H1 (cell line): ENCODE results near the gene TCFL5. TPM values are rescaled to one million over a fixed set of nuclear protein-coding genes. Genes with fewer than 3 reads are reported as not detected.

ENCODE experiments used
- CTCF ChIA-PET: fragments of 300-600 bp; sonication (Branson Sonifier 250); formaldehyde crosslinking; loops from one replicate; lab custom pipeline; 2021; ENCODE audit not compliant: partially characterized antibody; lab: Charles Lee
- POLR2A ChIA-PET: fragments of 300-600 bp; sonication (Branson Sonifier 250); formaldehyde crosslinking; loops from one replicate; lab custom pipeline; 2021; ENCODE audit warnings: inconsistent platforms; ENCODE audit not compliant: partially characterized antibody; lab: Charles Lee
- DNase-seq, 2 experiments: peaks; one replicate each; pipeline versions ENCODE4 v3.0.0 to v3.0.0-alpha.2; 2010 to 2022; ENCODE audit warnings: low spot score in 2 of 2, low read depth in 1 of 2, mixed read lengths in 1 of 2
- FAIRE-seq: peaks from 2 replicates; lab custom pipeline; 2011; peaks lifted over from hg19 to GRCh38; lab: Jason Lieb, UNC
- H2AFZ ChIP-seq: 2 replicates; pipeline ENCODE4 v1.8.1; 2012; ENCODE audit warnings: low read length, inconsistent platforms
- H2AK5ac ChIP-seq: 2 replicates; pipeline ENCODE4 v1.6.1; 2013; ENCODE audit warnings: low read depth, low read length
- H2BK120ac ChIP-seq: replicated peaks from 2 replicates; pipeline ENCODE3; 2013; ENCODE audit warnings: low read depth, low read length, inconsistent platforms
- H2BK12ac ChIP-seq: 2 replicates; pipeline ENCODE4 v1.6.1; 2013; ENCODE audit warnings: low read depth, low read length
- H2BK15ac ChIP-seq: 2 replicates; pipeline ENCODE4 v1.6.1; 2013; ENCODE audit warnings: low read length
- H2BK20ac ChIP-seq: 2 replicates; pipeline ENCODE4 v1.6.1; 2013; ENCODE audit warnings: low read length
- H2BK5ac ChIP-seq: 2 replicates; pipeline ENCODE4 v1.6.1; 2013; ENCODE audit warnings: low read depth, low read length
- H3K14ac ChIP-seq: 2 replicates; pipeline ENCODE4 v1.6.1; 2013; ENCODE audit warnings: inconsistent platforms; ENCODE audit not compliant: insufficient read length
- H3K18ac ChIP-seq: 2 replicates; pipeline ENCODE4 v1.6.1; 2013; ENCODE audit warnings: low read length; ENCODE audit errors: extremely low read depth
- H3K23ac ChIP-seq: 2 replicates; pipeline ENCODE4 v1.6.1; 2013; ENCODE audit warnings: inconsistent platforms; ENCODE audit not compliant: insufficient read length
- H3K23me2 ChIP-seq: 2 replicates; pipeline ENCODE4 v1.6.1; 2013; ENCODE audit warnings: low read depth, low read length
- H3K27ac ChIP-seq: 2 replicates; pipeline ENCODE4 v1.6.1; 2011; ENCODE audit warnings: low read depth, low read length, inconsistent platforms
- H3K27me3 ChIP-seq, 4 experiments: replicated peaks in 1 of 4; 1 replicate in 1 of 4; 2 replicates in 3 of 4; pipeline versions ENCODE4 v1.6.1 to v1.8.1; 2011 to 2013; ENCODE audit warnings: low read length in 3 of 4, mild to moderate bottlenecking in 3 of 4, inconsistent platforms in 2 of 4, mixed read lengths in 2 of 4, moderate library complexity in 1 of 4; ENCODE audit not compliant: control insufficient read depth in 3 of 4, insufficient read depth in 3 of 4; ENCODE audit errors: extremely low read depth in 1 of 4
- H3K36me3 ChIP-seq, 4 experiments: 2 replicates each; pipeline versions ENCODE4 v1.6.1 to v1.8.1; 2011 to 2013; ENCODE audit warnings: mild to moderate bottlenecking in 4 of 4, low read length in 3 of 4, moderate library complexity in 2 of 4, control low read depth in 1 of 4, inconsistent platforms in 1 of 4; ENCODE audit not compliant: insufficient read depth in 4 of 4, control insufficient read depth in 2 of 4
- H3K4ac ChIP-seq: replicated peaks from 2 replicates; pipeline ENCODE3; 2013; ENCODE audit warnings: low read length, low read depth, mixed read lengths, inconsistent platforms; ENCODE audit not compliant: insufficient read length
- H3K4me1 ChIP-seq, 4 experiments: replicated peaks in 1 of 4; 1 replicate in 1 of 4; 2 replicates in 3 of 4; pipeline versions ENCODE4 v1.6.1 to v1.8.1; 2011 to 2013; ENCODE audit warnings: low read length in 3 of 4, inconsistent platforms in 2 of 4, mixed read lengths in 1 of 4; ENCODE audit not compliant: insufficient read depth in 4 of 4, control insufficient read depth in 3 of 4
- H3K4me2 ChIP-seq, 2 experiments: 2 replicates each; pipeline versions ENCODE4 v1.6.1 to v1.8.1; 2011 to 2013; ENCODE audit warnings: low read depth in 2 of 2, low read length in 2 of 2, control low read depth in 1 of 2, inconsistent platforms in 1 of 2, mild to moderate bottlenecking in 1 of 2; ENCODE audit not compliant: insufficient read depth in 1 of 2
- H3K4me3 ChIP-seq, 4 experiments: fragments of 200-600, 300-600 bp in 1 of 4; sonication (generic), shearing (Covaris generic), sonication (Bioruptor Twin) in 1 of 4; 2 replicates each; pipeline versions ENCODE4 v1.5.1 to v1.8.1; 2011 to 2016; ENCODE audit warnings: low read length in 4 of 4, low read depth in 3 of 4, control low read depth in 2 of 4, inconsistent platforms in 2 of 4, mild to moderate bottlenecking in 2 of 4, mixed read lengths in 1 of 4, moderate library complexity in 1 of 4; ENCODE audit not compliant: insufficient read depth in 2 of 4; ENCODE audit errors: extremely low read depth in 1 of 4
- H3K56ac ChIP-seq: replicated peaks from 2 replicates; pipeline ENCODE3; 2013; ENCODE audit warnings: low read depth, mild to moderate bottlenecking, mixed read lengths, low read length, inconsistent platforms; ENCODE audit not compliant: insufficient read length
- H3K79me1 ChIP-seq: 2 replicates; pipeline ENCODE4 v1.6.1; 2013; ENCODE audit warnings: low read depth, low read length, control low read depth
- H3K79me2 ChIP-seq, 2 experiments: 2 replicates each; pipeline versions ENCODE4 v1.6.1 to v1.8.1; 2012 to 2013; ENCODE audit warnings: low read length in 2 of 2, mild to moderate bottlenecking in 2 of 2, inconsistent platforms in 1 of 2; ENCODE audit not compliant: insufficient read depth in 2 of 2, control insufficient read depth in 1 of 2
- H3K9ac ChIP-seq, 4 experiments: replicated peaks in 1 of 4; 1 replicate in 1 of 4; 2 replicates in 3 of 4; pipeline versions ENCODE4 v1.6.1 to v1.8.1; 2011 to 2013; ENCODE audit warnings: low read depth in 3 of 4, low read length in 3 of 4, control low read depth in 2 of 4, mild to moderate bottlenecking in 2 of 4, moderate library complexity in 2 of 4, inconsistent platforms in 1 of 4; ENCODE audit errors: extremely low read depth in 1 of 4
- H3K9me3 ChIP-seq, 2 experiments: 2 replicates each; pipeline versions ENCODE4 v1.6.1 to v1.8.1; 2012 to 2013; ENCODE audit warnings: mild to moderate bottlenecking in 2 of 2, moderate library complexity in 2 of 2, control low read depth in 1 of 2, inconsistent platforms in 1 of 2, low read depth in 1 of 2, low read length in 1 of 2, mixed read lengths in 1 of 2; ENCODE audit not compliant: insufficient read depth in 2 of 2
- H4K20me1 ChIP-seq, 2 experiments: replicated peaks in 1 of 2; 2 replicates each; pipeline versions ENCODE3 to v1.8.1; 2011 to 2013; ENCODE audit warnings: inconsistent platforms in 2 of 2, low read length in 2 of 2, mild to moderate bottlenecking in 1 of 2; ENCODE audit not compliant: insufficient read depth in 2 of 2, control insufficient read depth in 1 of 2
- H4K5ac ChIP-seq: 2 replicates; pipeline ENCODE4 v1.6.1; 2013; ENCODE audit warnings: low read length, low read depth, mixed read lengths, inconsistent platforms; ENCODE audit not compliant: insufficient read length
- H4K8ac ChIP-seq: 2 replicates; pipeline ENCODE4 v1.8.0; 2013; ENCODE audit warnings: mild to moderate bottlenecking, moderate library complexity, low read length, inconsistent platforms; ENCODE audit not compliant: insufficient read depth; ENCODE audit errors: extremely low read depth
- H4K91ac ChIP-seq: replicated peaks from 2 replicates; pipeline ENCODE3; 2013; ENCODE audit warnings: low read length, mixed read lengths, inconsistent platforms; ENCODE audit not compliant: insufficient read length
- CHD2 ChIP-seq: IDR thresholded peaks from 2 replicates; pipeline ENCODE4 v1.6.1; 2012; ENCODE audit warnings: low read length, improper control_type of control experiment
- EGR1 ChIP-seq: IDR thresholded peaks from 2 replicates; pipeline ENCODE4 v1.6.1; 2011; ENCODE audit warnings: low read depth, low read length, borderline replicate concordance
- EZH2 ChIP-seq: fragments of 200-600 bp; sonication (generic); IDR thresholded peaks from 2 replicates; pipeline ENCODE4 v1.7.1; 2012; ENCODE audit warnings: low read depth, mild to moderate bottlenecking, moderate library complexity, low read length, inconsistent platforms; ENCODE audit not compliant: severe bottlenecking
- KDM4A ChIP-seq: IDR thresholded peaks from one replicate; pipeline ENCODE4 v1.7.1; 2012; ENCODE audit warnings: low read depth, mild to moderate bottlenecking, moderate library complexity, low read length, inconsistent platforms; ENCODE audit not compliant: severe bottlenecking
- RXRA ChIP-seq: IDR thresholded peaks from 2 replicates; pipeline ENCODE4 v1.6.1; 2011; ENCODE audit warnings: low read depth, mild to moderate bottlenecking, low read length, moderate library complexity; ENCODE audit not compliant: insufficient read depth
- SP1 ChIP-seq: IDR thresholded peaks from 2 replicates; pipeline ENCODE4 v1.6.1; 2011; ENCODE audit warnings: low read depth, low read length
- WGBS, 2 experiments: shearing (Covaris generic) in 1 of 2; methylation state at CpG; one replicate each; pipeline versions ENCODE4 v1.1.6 to v1.1.7; 2013 to 2015; ENCODE audit warnings: low lambda C conversion rate in 2 of 2, mixed read lengths in 2 of 2, inconsistent platforms in 1 of 2, low coverage in 1 of 2, missing lambda C conversion rate in 1 of 2; ENCODE audit not compliant: insufficient replicate concordance in 2 of 2, insufficient coverage in 1 of 2, insufficient read length in 1 of 2; ENCODE audit errors: extremely low coverage in 1 of 2, missing lambda C conversion rate in 1 of 2; 5-methylcytosine and 5-hydroxymethylcytosine counted together
- polyA plus RNA-seq, 7 experiments: library from polyadenylated mRNA; depleted of rRNA in 3 of 7; stranded (reverse) in 5 of 7; unstranded in 2 of 7; fragments of >200 nt in 5 of 7; fragments of 200-250 nt in 2 of 7; gene quantifications; 1 replicate in 5 of 7; 2 replicates in 1 of 7; 4 replicates in 1 of 7; pipeline versions ENCODE4 v1.2.1 to v1.2.3, GENCODE V29; 2011 to 2013; ENCODE audit warnings: missing spikeins in 2 of 7, mixed read lengths in 2 of 7
- total RNA-seq: library from RNA; stranded (reverse); fragmentation: NEBNext Ultra II Directional; extraction: Animal tissue kit (Norgen Biotek cat#: 25700); gene quantifications from 2 replicates; pipeline ENCODE4 v1.2.1, GENCODE V29; 2021
- TF ChIP-seq, protein P1 (sequence below): IDR thresholded peaks from 2 replicates; pipeline ENCODE4 v1.6.1; 2012; ENCODE audit warnings: inconsistent platforms

TCFL5 gene
- total and polyA plus RNA-seq, 2 of the 8 experiments (the other 6 are each of a cell fraction or from before 2014, with no cell fraction given): 6.2 to 15.0 TPM

DNA sequence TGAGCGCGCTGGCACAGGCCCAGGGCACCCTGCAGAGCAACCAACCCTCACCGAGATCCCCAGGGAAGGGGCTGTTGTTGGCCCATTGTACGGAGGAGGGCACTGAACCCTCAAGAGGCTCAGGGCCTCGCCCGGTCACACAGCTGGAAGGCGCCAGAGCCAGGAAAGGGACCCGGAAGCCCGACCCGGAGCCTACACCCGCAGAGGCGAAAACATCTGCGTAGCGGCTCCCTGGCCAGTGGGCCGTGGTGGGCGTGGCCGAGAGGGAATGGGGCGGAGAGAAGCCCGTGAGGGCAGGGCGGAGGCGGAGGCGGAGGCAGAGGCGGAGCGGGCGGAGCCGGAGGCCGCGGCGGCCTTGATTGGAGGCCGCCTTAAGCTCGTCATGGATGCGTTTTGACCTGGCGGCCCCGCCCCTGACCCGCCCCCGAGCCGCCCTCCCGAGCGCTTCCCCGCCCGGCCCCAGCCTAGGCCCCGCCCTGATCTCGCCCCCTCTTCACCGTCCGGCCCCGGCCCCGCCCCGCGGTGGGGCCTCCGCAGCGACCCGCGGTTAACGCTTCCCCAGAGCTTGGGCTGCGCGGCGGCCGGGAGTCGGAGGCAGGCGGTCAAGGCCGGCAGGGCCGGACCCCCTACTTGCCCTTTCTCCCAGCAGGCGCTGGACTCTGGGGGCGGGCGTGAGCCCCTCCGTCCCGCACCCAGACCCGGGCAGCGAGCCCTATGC, 67.5 kb downstream of the TCFL5 start:
- H4K5ac ChIP-seq: peak overlapping the region; percentile 71
- peak overlapping the region; percentile 70; the same call in 1 of the 2 replicates for H2AFZ ChIP-seq
- no peak overlapping the region for H3K56ac ChIP-seq
- peak overlapping the region; percentile 75; the same call in 1 of the 2 replicates for H2BK12ac ChIP-seq
- WGBS, 2 experiments: 5% methylated on average over 34 of the region's 69 CpGs; no CpG with 5 or more reads in 1 of the 2 experiments
- H3K36me3 ChIP-seq: peaks cover 0 to 8% (median 5%) of the 10 kb centered on the region in 4 experiments; a peak in 4 of 8 replicates
- peaks cover 7% of the 10 kb centered on the region; the same call in 1 of the 2 replicates for H3K23me2 ChIP-seq
- no peak overlapping the region for H3K14ac ChIP-seq
- peak overlapping the region; percentile 32; the same call in 1 of the 2 replicates for H3K18ac ChIP-seq
- peak overlapping the region; percentile 54 for H2BK120ac ChIP-seq
- H2BK20ac ChIP-seq: peak overlapping the region; percentile 80; the same call in 1 of the 2 replicates
- 0 out of 2 replicates have a peak overlapping the region, but pooled peaks have one; percentile 53 for H2BK15ac ChIP-seq
- FAIRE-seq: no peak
- peak overlapping the region; percentile 21 to 65 (median 46); a peak in 7 of 8 replicates for H3K4me3 ChIP-seq
- no peak overlapping the region for H3K27ac ChIP-seq
- H3K79me1 ChIP-seq: no peaks in the 10 kb centered on the region
- H4K20me1 ChIP-seq: peaks cover 0 to 10% of the 10 kb centered on the region in 2 experiments
- TF ChIP-seq KDM4A: peak; percentile 56
- no peak for TF ChIP-seq EZH2
- peak; percentile 83 for TF ChIP-seq SP1
- TF ChIP-seq, protein P1, sequence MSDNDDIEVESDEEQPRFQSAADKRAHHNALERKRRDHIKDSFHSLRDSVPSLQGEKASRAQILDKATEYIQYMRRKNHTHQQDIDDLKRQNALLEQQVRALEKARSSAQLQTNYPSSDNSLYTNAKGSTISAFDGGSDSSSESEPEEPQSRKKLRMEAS: 0 out of 2 replicates have a peak, but pooled peaks have one; percentile 3
- TF ChIP-seq RXRA: no peak
- peak; percentile 51; the same call in 1 of the 2 replicates for TF ChIP-seq EGR1
- TF ChIP-seq CHD2: peak; percentile 63
- no peaks in the 10 kb centered on the region for H3K9me3 ChIP-seq
- peak; percentile 86 to 98 for DNase-seq
- H2BK5ac ChIP-seq: peak overlapping the region; percentile 60; the same call in 1 of the 2 replicates
- H3K79me2 ChIP-seq: no peaks in the 10 kb centered on the region
- H2AK5ac ChIP-seq: peak overlapping the region; percentile 54; the same call in 1 of the 2 replicates
- H3K4me2 ChIP-seq: peak overlapping the region; percentile 84 to 85
- H4K91ac ChIP-seq: peak overlapping the region; percentile 95
- peaks cover 0 to 18% (median 11%) of the 10 kb centered on the region in 4 experiments; a peak in 5 of 7 replicates for H3K27me3 ChIP-seq
- H3K4me1 ChIP-seq: peaks cover 0 to 11% (median 6%) of the 10 kb centered on the region in 4 experiments; a peak in 4 of 7 replicates
- H3K9ac ChIP-seq: no peak overlapping the region; a peak in 1 of 7 replicates
- no peak overlapping the region for H3K23ac ChIP-seq
- peak overlapping the region; percentile 78 for H3K4ac ChIP-seq
- ChIA-PET POLR2A (interaction anchor here (0.8 to 1.9 kb wide), 3 partner anchors 22 to 152 kb away, joined by 3 to 10 read pairs (median 4); partner anchors contain the start of genes COL9A3 and SLCO4A1), CTCF (interaction anchor here (1.0 to 6.2 kb wide), 9 partner anchors 11 to 126 kb away, joined by 3 to 37 read pairs (median 5); partner anchors contain the start of gene NTSR1)
- H4K8ac ChIP-seq: peak overlapping the region; percentile 59; the same call in 1 of the 2 replicates
